GM21723 (cell line): Measurements from ENCODE around the gene PTPRQ.

Experiments used
- ATAC-seq: cut with Tn5 transposase; IDR thresholded peaks from one replicate; pipeline ENCODE4 v1.9.1; 2021; ENCODE audit warnings: mild to moderate bottlenecking, moderate library complexity; ENCODE audit not compliant: unreplicated experiment

PTPRQ gene

DNA sequence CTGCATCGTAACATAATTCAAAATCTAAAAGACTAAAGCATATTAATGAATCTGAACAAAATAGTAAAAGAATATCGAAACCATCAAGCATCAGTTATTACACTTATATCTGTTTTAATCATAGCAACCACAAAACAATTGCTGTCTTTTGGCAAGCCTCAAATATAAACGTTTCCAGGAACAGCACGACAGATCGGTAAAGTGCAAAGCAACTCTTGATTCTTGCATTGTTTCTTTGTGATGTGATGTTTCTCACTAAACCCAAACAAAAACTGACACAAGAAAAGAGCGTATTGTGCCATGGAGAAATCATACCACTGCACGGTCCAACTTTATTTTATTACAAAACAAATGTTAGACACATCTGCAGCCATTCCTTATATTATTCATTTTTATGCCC lies 254.2 kb downstream of the PTPRQ start:
- ATAC-seq, result no peak

DNA sequence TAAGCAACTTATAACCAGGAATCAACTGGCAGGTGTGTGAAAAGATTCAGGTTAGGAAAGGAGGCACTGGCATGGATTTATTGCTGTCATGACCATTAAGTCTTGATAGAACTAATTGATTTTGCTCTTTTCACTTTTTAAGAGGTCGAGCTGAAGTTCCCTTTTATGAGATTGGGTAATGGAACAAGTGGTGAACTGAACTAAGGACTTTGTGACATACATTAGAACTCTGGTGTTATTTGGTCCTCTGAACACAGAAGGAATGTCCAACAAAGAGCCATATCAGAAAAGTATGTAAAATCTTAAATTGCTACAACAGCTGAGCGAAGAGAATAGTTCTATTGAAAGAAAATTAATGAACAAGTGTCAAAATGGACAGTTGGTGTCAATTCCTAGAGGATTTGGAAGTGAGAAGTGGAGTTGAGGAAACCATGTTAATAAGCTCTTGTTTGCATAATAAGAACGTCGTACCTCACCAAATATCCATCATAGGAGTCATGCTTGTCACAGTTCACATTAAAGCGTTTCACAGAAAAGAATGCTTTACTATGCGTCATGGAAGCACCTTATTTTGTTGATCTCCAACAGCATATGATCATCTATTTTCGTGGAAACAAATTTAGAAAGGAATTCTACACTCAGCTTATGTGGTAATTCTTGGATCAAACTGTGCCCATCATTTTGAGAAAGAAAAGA lies 255.0 kb downstream of the PTPRQ start:
- no peak for ATAC-seq

DNA sequence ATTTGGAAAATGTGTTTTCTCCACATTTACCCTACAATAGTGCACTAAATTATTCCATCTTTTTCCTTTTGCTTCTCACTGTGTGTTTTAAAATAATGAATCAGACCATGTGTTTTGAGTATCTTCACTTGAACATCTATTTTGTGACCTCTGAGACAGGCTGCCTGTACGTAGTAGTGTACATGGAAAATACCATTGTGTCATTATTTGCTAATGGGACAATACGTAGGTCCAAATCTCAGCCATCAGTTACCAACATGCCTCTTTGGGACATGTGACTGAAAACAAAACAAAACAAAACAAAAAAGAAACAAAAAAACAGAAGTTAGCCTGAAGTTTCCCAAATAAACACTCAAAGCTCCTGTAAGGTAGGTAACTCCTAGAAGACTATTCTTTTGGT lies 256.3 kb downstream of the PTPRQ start:
- ATAC-seq, result no peak

DNA sequence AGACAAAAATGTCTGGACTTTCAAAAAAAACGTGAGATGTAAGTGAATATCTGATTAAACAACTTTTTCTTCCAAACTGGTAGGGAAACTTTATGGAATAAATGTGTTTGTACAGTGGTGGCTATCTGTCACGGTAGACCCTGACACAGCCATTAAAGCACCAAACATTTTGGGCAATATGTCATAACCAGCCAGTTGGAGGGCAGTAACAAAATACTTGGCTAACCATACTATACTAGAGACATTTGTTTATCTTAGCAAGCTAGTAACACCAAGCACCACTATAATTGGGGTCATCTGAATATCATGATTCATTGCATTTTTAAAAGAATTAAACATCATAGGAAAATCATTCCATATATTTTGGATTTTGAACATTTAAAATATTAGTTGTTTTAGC lies 257.4 kb downstream of the PTPRQ start:
- no peak for ATAC-seq

DNA sequence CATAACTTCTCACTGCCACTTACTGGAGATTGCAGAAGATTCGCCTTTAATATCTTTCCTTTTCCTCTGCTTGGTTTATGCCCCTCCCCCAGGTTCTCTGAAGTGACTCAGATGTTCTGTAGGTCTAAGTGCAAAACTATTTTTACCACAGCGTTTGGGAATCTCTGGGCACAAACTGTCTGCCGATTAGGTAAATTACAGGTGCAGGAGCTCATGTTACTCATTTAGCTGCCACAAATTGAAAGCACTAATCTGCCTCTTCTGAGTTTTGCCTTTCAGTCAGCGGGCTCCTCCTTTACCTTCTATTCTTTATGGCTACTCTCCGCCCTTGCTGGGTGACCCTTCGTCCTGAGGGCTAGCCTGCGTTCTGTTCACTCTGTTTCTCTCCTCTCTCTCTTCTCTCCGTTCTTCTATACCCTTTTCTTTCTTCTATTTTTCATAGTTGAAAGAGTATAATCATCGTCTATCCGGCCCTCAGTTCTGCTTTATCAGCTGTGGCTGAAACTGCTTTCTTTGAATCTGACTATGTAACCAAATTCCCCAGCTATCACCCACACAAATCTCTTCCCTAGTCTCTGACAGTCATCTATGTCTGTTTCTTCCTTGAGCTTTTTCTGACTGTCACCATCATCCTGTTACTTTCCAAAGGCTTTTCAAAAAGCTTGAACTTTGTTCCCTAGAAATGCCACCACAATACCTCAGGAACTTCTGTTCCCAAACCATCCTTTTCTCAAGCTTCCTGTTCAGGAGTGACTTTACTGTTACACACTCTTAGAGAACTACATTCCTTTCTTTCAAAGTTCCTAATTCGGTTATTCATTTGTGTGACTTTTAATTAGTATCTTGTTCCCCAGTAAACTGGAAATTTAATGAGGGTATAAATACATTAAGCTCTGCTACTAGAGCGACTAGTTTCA lies 259.1 kb downstream of the PTPRQ start:
- peak; percentile 84 for ATAC-seq

DNA sequence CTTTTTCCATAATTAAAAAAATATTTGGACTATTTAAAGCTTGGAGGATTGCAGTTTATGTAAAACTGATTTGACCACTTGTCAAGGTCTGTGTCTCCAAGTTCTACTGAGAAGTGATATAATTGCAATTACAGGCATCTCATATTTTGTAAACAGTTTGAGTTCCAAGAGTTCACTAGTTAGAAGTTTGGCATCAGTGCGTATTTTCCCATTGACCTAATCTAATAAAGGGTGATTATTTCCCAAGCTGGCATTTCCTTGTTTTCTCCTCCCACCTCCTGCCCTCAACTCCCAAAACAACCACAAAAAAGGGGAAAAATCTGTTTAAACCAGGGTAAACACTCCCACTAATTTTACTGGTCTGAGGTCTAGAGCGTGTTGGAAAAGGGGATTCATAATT lies 260.4 kb downstream of the PTPRQ start:
- no peak for ATAC-seq

DNA sequence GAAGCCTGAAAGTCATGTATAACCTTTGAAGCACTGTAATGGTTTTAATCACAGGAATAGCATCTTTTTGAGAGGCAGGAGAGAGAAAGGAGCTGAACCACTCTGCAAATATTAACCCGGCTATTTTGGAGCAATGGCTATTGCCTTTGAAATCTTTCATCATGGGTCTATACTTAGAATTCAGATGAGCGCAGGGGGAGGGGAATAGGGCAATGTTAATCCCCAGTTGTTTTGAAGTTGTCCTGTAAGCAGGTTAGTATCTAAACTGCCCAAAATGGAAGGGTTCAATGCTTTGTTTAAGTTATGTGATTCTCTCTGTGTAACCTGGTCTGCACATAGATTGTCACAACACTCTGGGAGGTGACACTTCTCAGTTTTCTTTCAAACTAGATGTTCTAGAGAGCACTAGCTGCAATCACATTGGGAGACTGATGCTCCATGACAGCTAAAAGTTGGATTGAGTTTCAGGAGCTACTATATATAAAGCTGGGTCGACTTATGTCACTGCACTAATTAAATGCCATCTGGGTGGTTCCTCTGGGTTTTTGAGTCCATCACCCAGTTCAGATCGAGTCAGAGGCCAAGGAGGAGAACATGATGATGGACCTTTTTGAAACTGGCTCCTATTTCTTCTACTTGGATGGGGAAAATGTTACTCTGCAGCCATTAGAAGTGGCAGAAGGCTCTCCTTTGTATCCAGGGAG lies 263.2 kb downstream of the PTPRQ start, which contains the start of gene MYF6:
MYF6 (plus strand) TSS at position 509 of the 704 bp plus-strand sequence; CDS start at position 595, 86 bp downstream.
- no peak for ATAC-seq

DNA sequence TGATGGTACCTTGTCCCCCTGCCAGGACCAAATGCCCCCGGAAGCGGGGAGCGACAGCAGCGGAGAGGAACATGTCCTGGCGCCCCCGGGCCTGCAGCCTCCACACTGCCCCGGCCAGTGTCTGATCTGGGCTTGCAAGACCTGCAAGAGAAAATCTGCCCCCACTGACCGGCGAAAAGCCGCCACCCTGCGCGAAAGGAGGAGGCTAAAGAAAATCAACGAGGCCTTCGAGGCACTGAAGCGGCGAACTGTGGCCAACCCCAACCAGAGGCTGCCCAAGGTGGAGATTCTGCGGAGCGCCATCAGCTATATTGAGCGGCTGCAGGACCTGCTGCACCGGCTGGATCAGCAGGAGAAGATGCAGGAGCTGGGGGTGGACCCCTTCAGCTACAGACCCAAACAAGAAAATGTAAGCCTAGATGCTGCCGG lies 263.8 kb downstream of the PTPRQ start:
- ATAC-seq, result no peak

DNA sequence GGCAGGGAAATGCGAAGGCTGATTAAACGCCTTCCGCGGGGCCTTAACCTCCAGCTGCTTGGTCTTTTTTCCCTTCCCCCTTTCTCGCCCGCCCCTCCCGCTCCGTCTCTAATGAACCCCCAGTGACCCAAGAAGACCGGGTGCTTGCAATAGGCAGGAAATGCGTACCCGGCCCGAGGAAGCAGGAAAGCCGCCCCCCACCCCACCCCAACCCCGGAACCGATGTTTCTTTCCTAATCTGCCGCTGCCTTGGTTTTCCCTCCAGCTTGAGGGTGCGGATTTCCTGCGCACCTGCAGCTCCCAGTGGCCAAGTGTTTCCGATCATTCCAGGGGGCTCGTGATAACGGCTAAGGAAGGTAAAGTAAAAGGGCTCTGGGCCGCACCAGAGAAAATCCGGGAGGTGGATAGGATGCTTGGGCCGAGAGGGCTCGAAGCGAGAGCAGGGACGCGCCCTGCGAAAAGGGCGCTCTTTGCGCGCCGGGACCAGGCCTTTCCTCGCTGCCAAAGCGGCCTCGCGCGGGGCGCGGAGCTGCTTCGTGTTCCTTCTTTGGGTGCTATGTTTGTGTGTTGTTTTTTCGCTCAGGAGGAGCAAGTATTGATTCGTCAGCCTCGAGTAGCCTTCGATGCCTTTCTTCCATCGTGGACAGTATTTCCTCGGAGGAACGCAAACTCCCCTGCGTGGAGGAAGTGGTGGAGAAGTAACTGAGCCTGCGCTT lies 264.4 kb downstream of the PTPRQ start:
- ATAC-seq, result no peak

DNA sequence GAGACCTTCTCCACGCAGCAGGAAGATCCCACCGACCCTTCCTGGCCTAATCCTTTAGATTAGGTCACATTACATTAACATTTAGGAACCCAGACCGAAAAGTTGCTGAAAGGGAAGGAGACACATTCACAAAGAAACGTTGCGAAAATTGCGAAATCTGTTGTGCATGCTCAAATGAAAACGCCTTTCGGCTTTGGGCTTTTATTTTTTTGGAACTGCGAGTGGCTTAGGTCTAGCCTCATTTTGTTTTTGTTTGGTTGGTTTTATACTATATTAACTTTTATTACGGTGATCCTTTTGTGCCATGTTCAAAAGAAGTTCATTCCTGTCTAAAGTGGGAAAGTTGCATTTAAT lies 264.9 kb downstream of the PTPRQ start:
- no peak for ATAC-seq

DNA sequence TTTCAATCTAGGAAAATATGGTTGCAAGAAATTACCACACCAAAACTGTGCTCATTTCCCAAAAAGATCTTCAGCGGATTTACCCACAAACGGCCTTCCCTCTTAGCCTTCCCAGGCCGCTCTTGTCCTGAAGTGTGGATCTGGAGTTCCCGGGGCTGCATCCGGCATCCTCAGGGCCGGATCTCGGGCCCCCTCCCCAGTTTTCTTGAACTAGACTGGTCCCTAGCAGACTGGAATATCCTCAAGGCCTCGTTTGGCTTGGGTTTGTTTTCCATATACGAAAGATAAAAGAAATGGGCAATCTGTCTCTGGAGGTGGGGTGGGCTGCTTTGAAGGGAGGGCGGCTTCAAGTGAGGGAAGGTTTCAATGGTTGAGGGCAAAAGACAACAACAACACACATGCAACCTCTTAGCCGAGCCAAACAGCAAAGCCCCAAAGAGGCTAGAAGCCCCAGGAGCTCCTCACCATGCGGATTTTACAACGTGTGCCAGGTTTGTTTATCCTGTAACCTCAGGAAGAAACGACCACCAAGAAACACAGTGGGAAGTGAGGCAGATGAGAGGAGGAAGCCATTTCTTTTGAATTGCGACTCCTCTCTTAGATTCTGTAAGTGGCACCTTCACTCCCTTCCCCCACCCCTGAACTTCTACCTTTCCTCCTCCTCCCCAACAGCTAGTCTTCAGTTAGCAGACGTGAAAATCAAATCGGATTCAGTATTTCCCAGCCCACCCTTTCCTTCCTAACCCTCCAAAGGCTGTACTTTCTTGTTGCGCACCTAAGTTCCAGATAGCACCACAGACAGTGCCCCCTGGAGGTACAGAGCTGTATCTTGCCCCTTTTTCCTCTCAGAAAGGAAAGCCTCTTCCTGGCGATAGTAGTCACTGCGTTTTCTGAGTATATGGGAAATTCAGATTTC lies 266.0 kb downstream of the PTPRQ start:
- ATAC-seq, result no peak

DNA sequence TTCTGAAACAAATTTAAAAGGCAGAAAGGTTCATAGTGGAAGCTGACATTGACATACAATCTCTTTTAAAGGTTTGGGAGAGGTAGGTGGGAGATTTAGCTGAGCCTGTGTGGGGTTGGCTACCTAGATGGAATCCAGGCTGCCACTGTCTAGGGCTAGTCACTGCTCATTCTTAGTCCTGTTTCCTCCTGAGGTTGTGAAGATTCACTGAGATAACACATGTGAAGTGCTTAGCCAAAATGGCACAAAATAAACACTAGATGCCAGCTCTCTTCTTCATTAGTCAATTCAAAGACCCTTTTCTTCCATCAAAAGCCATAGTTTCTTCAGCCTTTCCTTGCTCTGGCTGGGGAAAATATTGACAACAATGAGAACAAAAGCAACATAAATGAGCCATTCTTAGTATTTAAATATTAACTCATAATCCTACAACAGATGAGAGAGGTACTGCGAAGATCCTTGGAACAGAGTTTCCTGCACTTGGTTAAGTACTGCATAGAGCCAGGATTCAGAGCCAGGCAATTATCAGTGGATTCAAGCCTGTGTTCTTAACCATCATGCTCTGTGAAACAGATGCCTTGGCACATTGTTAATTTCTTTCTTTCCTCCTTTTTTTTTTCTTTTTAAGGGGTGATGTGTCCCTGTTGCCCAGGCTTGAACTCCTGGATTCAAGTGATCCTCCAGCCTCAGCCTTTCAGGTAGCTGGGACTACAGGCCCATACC lies 266.9 kb downstream of the PTPRQ start:
- no peak for ATAC-seq

DNA sequence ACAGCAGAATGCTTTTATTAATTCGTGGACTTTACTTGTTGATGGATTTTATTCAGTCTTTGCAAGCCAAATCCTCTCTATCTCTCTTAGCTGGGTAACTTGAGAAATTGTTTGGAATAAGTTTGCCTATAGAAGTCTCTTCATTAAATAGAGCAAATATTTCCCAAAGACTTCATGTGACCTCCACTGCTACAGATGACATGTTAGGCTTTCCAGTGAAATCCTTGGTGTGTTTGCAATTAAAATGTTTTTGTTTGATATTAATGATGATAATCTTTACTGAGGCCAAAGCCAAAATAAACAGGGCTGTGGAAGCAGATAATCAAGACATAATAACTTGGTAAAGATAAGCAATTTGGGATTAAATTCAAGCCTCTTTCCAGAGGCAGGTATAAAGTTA lies 267.8 kb downstream of the PTPRQ start:
- no peak for ATAC-seq

DNA sequence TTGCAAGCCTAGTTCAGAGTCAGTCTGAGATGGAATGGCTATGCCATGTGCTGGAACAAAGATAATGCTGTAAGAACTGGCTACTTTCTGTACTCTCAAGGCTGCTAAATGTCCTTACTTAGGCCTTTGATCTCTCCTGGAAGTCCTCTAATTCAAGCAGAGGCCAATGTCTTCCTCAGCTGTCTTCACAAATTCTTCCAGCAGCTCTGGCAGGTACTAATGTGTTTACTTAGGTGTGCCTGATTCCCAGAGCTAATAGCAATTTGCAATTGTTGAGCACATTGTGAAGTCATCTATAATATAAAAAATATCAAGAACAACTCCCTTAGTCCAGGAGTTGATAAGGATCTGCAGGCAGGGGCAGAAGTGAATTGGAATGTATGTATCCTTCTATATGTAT lies 268.8 kb downstream of the PTPRQ start:
- ATAC-seq, result no peak

DNA sequence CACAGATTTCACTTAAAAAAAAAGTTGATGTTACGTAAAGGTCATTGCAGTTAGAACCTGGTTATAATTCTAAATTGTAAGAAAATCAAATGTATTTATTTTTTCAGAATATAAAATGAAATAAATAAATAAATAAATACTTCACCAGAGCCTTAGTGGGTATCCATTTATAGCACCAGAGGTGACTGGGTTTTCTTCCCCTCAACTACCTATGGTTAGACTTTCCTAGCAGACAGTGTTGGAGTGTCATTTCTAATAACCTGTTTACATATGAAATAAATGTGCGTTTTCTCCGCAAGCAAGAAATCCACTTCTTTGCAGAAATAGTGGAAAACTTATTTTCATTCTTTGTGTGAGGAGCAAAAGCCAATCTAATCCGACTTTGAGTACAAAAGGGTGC lies 269.4 kb downstream of the PTPRQ start:
- ATAC-seq, result no peak

DNA sequence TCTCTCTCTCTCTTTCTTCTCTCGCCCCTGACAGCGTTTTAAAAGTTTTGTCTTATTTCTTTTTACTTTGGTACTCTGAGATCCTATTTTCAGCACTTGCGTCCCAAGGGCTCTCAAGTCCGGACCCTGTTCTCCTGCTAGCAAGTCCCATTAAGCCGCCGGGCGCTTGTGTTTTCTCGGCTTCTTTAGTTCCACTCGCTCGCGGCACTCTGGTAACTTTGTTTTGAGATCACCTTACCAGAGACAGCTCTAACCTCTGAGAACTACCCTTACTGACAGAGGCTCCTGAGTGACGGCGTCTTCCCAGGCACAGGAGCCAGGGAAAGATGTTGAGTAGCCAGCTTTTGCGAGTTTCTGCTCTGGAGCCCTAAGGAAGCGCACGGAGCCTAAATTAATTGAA lies 270.0 kb downstream of the PTPRQ start:
- no peak for ATAC-seq

DNA sequence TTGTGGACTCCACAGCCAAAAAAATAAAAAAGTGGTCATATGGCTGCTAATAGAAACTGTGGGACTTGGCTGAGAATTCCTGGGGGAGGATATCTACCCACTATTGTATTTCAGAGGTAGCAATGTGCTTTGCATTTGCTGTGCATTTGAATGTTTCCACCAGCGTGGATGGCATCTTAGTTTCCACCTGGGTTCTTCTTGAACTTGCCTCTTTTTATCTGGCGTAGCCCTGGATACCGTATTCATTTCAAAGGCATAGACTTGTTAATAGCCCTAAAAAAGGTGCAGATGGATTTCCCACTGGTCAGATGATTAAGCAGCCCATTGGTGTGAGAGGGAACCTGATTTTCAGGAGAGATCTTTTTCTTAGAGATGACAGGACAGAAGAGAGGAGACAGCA lies 270.8 kb downstream of the PTPRQ start:
- no peak for ATAC-seq

DNA sequence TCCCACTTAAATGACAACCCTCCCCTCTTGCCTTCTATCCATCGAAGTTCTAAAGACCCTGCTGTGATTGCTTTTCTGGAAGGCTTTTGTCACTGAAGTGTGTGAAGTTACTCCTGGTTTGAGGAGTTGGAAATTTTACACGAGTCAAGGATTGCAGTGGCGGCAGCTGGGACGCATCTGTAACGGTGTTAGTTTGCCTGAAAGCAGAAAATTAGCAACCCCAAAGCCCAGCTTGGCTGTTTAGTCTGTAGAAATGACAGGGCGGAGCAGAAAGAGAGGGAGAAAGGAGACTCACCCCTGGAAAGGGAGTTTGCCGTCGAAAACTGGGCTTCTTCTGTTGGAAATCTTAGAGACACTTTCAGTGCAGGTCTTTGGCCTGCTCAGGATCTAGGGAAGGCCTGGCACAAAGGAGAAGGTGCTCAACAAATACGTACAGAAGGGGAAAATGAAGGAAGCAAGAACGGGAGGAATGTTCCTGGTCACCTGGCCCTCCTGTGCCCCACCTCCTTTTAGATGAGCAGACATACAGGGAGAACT lies 271.7 kb downstream of the PTPRQ start:
- no peak for ATAC-seq
